WTC11 (cell line): ENCODE data around the gene ELOVL5.

Source experiments
- CBFB ChIP-seq: sonication (generic); formaldehyde crosslinking; IDR thresholded peaks from 2 replicates; pipeline ENCODE4 v1.8.1; 2022; ENCODE audit warnings: mild to moderate bottlenecking, low read depth, missing genetic modification reagents
- ELF4 ChIP-seq: sonication (generic); formaldehyde crosslinking; IDR thresholded peaks from 2 replicates; pipeline ENCODE4 v1.8.1; 2022; ENCODE audit warnings: low read depth, mild to moderate bottlenecking, moderate library complexity, missing genetic modification reagents
- JUN ChIP-seq: sonication (generic); formaldehyde crosslinking; IDR thresholded peaks from 2 replicates; pipeline ENCODE4 v1.8.0; 2023; ENCODE audit warnings: mild to moderate bottlenecking, missing genetic modification reagents
- NFATC4 ChIP-seq: fragments of 250-450 bp; sonication (Bioruptor Pico); IDR thresholded peaks from 2 replicates; pipeline ENCODE4 v1.9.0; 2021; ENCODE audit warnings: mild to moderate bottlenecking
- TCF7 ChIP-seq: sonication (generic); formaldehyde crosslinking; IDR thresholded peaks from 2 replicates; pipeline ENCODE4 v1.8.0; 2022; ENCODE audit warnings: mild to moderate bottlenecking, low read depth, missing genetic modification reagents, moderate library complexity
- TF ChIP-seq, protein P1 (sequence below): fragments of 200-600 bp; IDR thresholded peaks from 2 replicates; pipeline ENCODE4 v1.8.0; 2022; ENCODE audit warnings: antibody characterized with exemption

DNA sequence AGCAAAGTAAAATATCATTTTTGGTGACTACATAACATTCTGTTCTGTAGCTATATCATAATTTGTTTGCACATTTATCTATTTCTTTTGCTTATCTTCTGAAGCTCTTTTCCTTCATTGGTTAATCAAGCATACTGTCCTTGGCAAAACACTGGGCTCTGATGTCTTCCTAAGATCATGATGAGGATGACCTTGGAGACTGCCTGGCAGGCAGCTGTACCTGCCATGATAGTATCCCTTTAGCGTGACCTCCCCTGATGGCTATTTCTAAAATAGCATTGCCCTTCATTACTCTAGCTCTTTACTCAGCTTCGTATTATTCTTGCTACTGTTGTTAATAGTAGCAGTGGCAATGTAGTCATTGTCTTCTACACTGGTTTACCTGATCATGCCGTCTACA, 46.0 kb upstream of the ELOVL5 start:
- TF ChIP-seq NFATC4 (CRISPR knock-in tag) (no peak), CBFB (no peak), JUN (CRISPR knock-in tag) (no peak), ELF4 (no peak), TCF7 (no peak)
- TF ChIP-seq, protein P1, sequence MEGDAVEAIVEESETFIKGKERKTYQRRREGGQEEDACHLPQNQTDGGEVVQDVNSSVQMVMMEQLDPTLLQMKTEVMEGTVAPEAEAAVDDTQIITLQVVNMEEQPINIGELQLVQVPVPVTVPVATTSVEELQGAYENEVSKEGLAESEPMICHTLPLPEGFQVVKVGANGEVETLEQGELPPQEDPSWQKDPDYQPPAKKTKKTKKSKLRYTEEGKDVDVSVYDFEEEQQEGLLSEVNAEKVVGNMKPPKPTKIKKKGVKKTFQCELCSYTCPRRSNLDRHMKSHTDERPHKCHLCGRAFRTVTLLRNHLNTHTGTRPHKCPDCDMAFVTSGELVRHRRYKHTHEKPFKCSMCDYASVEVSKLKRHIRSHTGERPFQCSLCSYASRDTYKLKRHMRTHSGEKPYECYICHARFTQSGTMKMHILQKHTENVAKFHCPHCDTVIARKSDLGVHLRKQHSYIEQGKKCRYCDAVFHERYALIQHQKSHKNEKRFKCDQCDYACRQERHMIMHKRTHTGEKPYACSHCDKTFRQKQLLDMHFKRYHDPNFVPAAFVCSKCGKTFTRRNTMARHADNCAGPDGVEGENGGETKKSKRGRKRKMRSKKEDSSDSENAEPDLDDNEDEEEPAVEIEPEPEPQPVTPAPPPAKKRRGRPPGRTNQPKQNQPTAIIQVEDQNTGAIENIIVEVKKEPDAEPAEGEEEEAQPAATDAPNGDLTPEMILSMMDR, result no peak
